Liver (tissue), 9 donors: ENCODE data around the gene DGCR6. TPM values are rescaled to one million over a fixed set of nuclear protein-coding genes. Genes with fewer than 3 reads are reported as not detected.
"Not testable (repeated sequence)": the region's sequence is repeated elsewhere in the genome, so short reads cannot be mapped to it uniquely, and the experiment has no call there.

Source experiments
- DNase-seq: peaks from one replicate; pipeline ENCODE4 v3.0.0-alpha.2; 2017; ENCODE audit warnings: low spot score
- H3K27ac ChIP-seq, 2 donors: one replicate each; pipeline ENCODE4 v1.7.0; 2013; ENCODE audit warnings: inconsistent platforms in 2 of 2, low read length in 2 of 2, control low read depth in 1 of 2, low read depth in 1 of 2, mild to moderate bottlenecking in 1 of 2
- H3K27me3 ChIP-seq, 4 donors: one replicate each; pipeline versions ENCODE4 v1.6.1 to v1.7.0; 2013; ENCODE audit warnings: low read length in 3 of 4, inconsistent platforms in 1 of 4, mild to moderate bottlenecking in 1 of 4, moderate library complexity in 1 of 4; ENCODE audit not compliant: control insufficient read depth in 4 of 4, insufficient read depth in 4 of 4
- H3K36me3 ChIP-seq, 4 donors: one replicate each; pipeline versions ENCODE4 v1.6.1 to v1.7.0; 2013; ENCODE audit warnings: low read length in 3 of 4, mild to moderate bottlenecking in 3 of 4, low read depth in 1 of 4, moderate library complexity in 1 of 4; ENCODE audit not compliant: control insufficient read depth in 4 of 4, insufficient read depth in 3 of 4
- H3K4me1 ChIP-seq, 4 donors: one replicate each; pipeline versions ENCODE4 v1.6.1 to v1.7.0; 2013; ENCODE audit warnings: low read length in 3 of 4, mild to moderate bottlenecking in 3 of 4, moderate library complexity in 1 of 4; ENCODE audit not compliant: control insufficient read depth in 4 of 4, insufficient read depth in 4 of 4
- H3K4me3 ChIP-seq, 3 donors: one replicate each; pipeline versions ENCODE4 v1.6.1 to v1.7.0; 2013; ENCODE audit warnings: low read length in 3 of 3, control low read depth in 1 of 3, low read depth in 1 of 3, mild to moderate bottlenecking in 1 of 3
- H3K9ac ChIP-seq, 2 donors: one replicate each; pipeline ENCODE4 v1.7.0; 2013; ENCODE audit warnings: low read length in 2 of 2, mild to moderate bottlenecking in 2 of 2, moderate library complexity in 2 of 2, control low read depth in 1 of 2, low read depth in 1 of 2
- H3K9me3 ChIP-seq, 4 donors: one replicate each; pipeline versions ENCODE4 v1.6.1 to v1.7.0; 2013; ENCODE audit warnings: low read length in 3 of 4; ENCODE audit not compliant: control insufficient read depth in 4 of 4
- WGBS: extraction: QIAGEN DNeasy Blood & Tissue Kit; methylation state at CpG from one replicate; pipeline ENCODE4 v1.1.7; 2013; 5-methylcytosine and 5-hydroxymethylcytosine counted together
- polyA plus RNA-seq, 2 donors: library from polyadenylated mRNA; stranded (reverse) in 1 of 2; unstranded in 1 of 2; fragments of 200-250 nt in 1 of 2; fragments of >200 nt in 1 of 2; fragmentation: Nextera tagmentation in 1 of 2; extraction: Ambion mirVana in 1 of 2; gene quantifications; one replicate each; pipeline versions ENCODE4 v1.2.1 to v1.2.3, GENCODE V29; 2013 to 2015
- total RNA-seq, 2 donors: library from RNA; depleted of rRNA; stranded (reverse); fragments of >200 nt; gene quantifications; one replicate each; pipeline ENCODE4 v1.2.3, GENCODE V29; 2014
- donor health status: healthy.
- donor health status: healthy.
- donor health status: healthy.
- donor health status: healthy.
- donor health status: healthy.

DGCR6 gene
- total and polyA plus RNA-seq, 4 donors: 0.92 to 1.5 (median 1.2) TPM

GRCh38 chr22:18960166-18960820 is 54.2 kb downstream of the DGCR6 start:
- WGBS: 84% methylated on average over 10 of the region's 11 CpGs
- not testable (repeated sequence) for DNase-seq, H3K27me3 ChIP-seq, H3K9me3 ChIP-seq, H3K4me3 ChIP-seq, H3K4me1 ChIP-seq, H3K27ac ChIP-seq, H3K36me3 ChIP-seq, H3K9ac ChIP-seq

GRCh38 chr22:18961201-18961600 is 55.1 kb downstream of the DGCR6 start:
- not testable (repeated sequence) for DNase-seq, H3K27ac ChIP-seq, H3K9ac ChIP-seq

More at GRCh38 chr22:18961201-18961600, 55.1 kb downstream of the DGCR6 start:
- H3K27me3 ChIP-seq, H3K4me3 ChIP-seq, H3K36me3 ChIP-seq, H3K9me3 ChIP-seq, H3K4me1 ChIP-seq: not testable (repeated sequence)
- WGBS: 84% methylated on average over 7 of the region's 7 CpGs

Other genes starting within 250 kb of the DGCR6 start
- 1 to 10 TPM in 1 of 2 donors, not detected in 1; 4.1 TPM for gene PRODH, start 30.0 kb downstream of the DGCR6 start, total RNA-seq
- gene PRODH, start 30.0 kb downstream of the DGCR6 start, polyA plus RNA-seq: 1 to 10 TPM; 1.2 to 1.6 TPM
- 10 to 100 TPM; 21.3 to 30.0 TPM for gene DGCR2, start 216.1 kb downstream of the DGCR6 start, total RNA-seq
- gene DGCR2, start 216.1 kb downstream of the DGCR6 start, polyA plus RNA-seq: 10 to 100 TPM; 11.2 to 20.9 TPM
- under 1 TPM in 1 of 2 donors, not detected in 1; 0.08 TPM for gene TSSK2, start 225.0 kb downstream of the DGCR6 start, total RNA-seq
- gene TSSK2, start 225.0 kb downstream of the DGCR6 start, polyA plus RNA-seq: not detected
- 1 to 10 TPM; 2.2 to 5.6 TPM for gene ESS2, start 238.3 kb downstream of the DGCR6 start, total RNA-seq
- gene ESS2, start 238.3 kb downstream of the DGCR6 start, polyA plus RNA-seq: 1 to 10 TPM; 2.8 to 5.7 TPM
- not detected for gene GSC2, start 244.0 kb downstream of the DGCR6 start, total RNA-seq
- not detected for gene GSC2, start 244.0 kb downstream of the DGCR6 start, polyA plus RNA-seq